Measurements from ENCODE around the gene F3. TPM values are rescaled to one million over a fixed set of nuclear protein-coding genes. Genes with fewer than 3 reads are reported as not detected.
"Not testable (repeated sequence)": the region's sequence is repeated elsewhere in the genome, so short reads cannot be mapped to it uniquely, and the experiment has no call there.

F3 gene
- total and polyA plus RNA-seq, 4 donors: 71.5 to 104 (median 85.2) TPM

- no peak overlapping the region for H3K4me3 ChIP-seq (ENCODE audit: low read depth, low read length)
- no peaks in the 10 kb centered on the region for H3K36me3 ChIP-seq (ENCODE audit: control insufficient read depth, insufficient read depth, low read length)
- H3K27me3 ChIP-seq (ENCODE audit: control insufficient read depth, insufficient read depth, low read length): no peaks in the 10 kb centered on the region
- no peak overlapping the region for H3K27ac ChIP-seq (ENCODE audit: low read depth, low read length)
- no CpG with 5 or more reads among the region's 1 CpG for WGBS (ENCODE audit: insufficient coverage)
- no peak for DNase-seq (ENCODE audit: low read depth in 4 of 6, low spot score in 6 of 6)
- peaks cover 10% of the 10 kb centered on the region for H3K9me3 ChIP-seq (ENCODE audit: control insufficient read depth, insufficient read depth, low read length)
- H3K4me1 ChIP-seq (ENCODE audit: control insufficient read depth, insufficient read depth, low read length): no peaks in the 10 kb centered on the region
These were observed 31.2 kb upstream of the F3 start for GRCh38 chr1:94572780-94573179.

- not testable (repeated sequence) for H3K36me3 ChIP-seq (ENCODE audit: control insufficient read depth, insufficient read depth, low read length); H3K4me1 ChIP-seq (ENCODE audit: control insufficient read depth, insufficient read depth, low read length); H3K27me3 ChIP-seq (ENCODE audit: control insufficient read depth, insufficient read depth, low read length); H3K4me3 ChIP-seq (ENCODE audit: low read depth, low read length); H3K9me3 ChIP-seq (ENCODE audit: control insufficient read depth, insufficient read depth, low read length); DNase-seq (ENCODE audit: low read depth in 4 of 6, low spot score in 6 of 6); H3K27ac ChIP-seq (ENCODE audit: low read depth, low read length)
- WGBS (ENCODE audit: insufficient coverage): 96% methylated on average over 9 of the region's 9 CpGs
These were observed 29.4 kb upstream of the F3 start for GRCh38 chr1:94570965-94571364.

GRCh38 chr1:94568806-94569205 is 27.2 kb upstream of the F3 start:
- H3K4me3 ChIP-seq (ENCODE audit: low read depth, low read length); H3K9me3 ChIP-seq (ENCODE audit: control insufficient read depth, insufficient read depth, low read length); H3K4me1 ChIP-seq (ENCODE audit: control insufficient read depth, insufficient read depth, low read length); H3K27ac ChIP-seq (ENCODE audit: low read depth, low read length); H3K36me3 ChIP-seq (ENCODE audit: control insufficient read depth, insufficient read depth, low read length); H3K27me3 ChIP-seq (ENCODE audit: control insufficient read depth, insufficient read depth, low read length); DNase-seq (ENCODE audit: low read depth in 4 of 6, low spot score in 6 of 6): not testable (repeated sequence)
- WGBS (ENCODE audit: insufficient coverage): 100% methylated on average over 2 of the region's 5 CpGs

GRCh38 chr1:94567975-94568607 is 26.5 kb upstream of the F3 start:
- 100% methylated on average over 1 of the region's 2 CpGs for WGBS (ENCODE audit: insufficient coverage)
- H3K27ac ChIP-seq (ENCODE audit: low read depth, low read length); H3K4me3 ChIP-seq (ENCODE audit: low read depth, low read length); H3K27me3 ChIP-seq (ENCODE audit: control insufficient read depth, insufficient read depth, low read length); H3K9me3 ChIP-seq (ENCODE audit: control insufficient read depth, insufficient read depth, low read length); H3K36me3 ChIP-seq (ENCODE audit: control insufficient read depth, insufficient read depth, low read length); H3K4me1 ChIP-seq (ENCODE audit: control insufficient read depth, insufficient read depth, low read length); DNase-seq (ENCODE audit: low read depth in 4 of 6, low spot score in 6 of 6): not testable (repeated sequence)

DNA sequence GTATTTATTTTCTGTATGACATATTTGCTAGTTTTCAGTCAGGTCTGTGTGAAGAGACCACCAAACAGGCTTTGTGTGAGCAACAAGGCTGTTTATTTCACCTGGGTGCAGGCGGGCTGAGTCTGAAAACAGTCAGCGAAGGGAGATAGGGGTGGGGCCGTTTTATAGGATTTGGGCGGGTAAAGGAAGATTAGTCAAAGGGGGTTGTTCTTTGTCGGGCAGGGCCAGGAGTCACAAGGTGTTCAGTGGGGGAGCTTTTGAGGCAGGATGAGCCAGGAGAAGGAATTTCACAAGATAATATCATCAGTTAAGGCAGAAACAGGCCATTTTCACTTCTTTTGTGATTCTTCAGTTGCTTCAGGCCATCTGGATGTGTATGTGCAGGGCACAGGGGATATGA is 24.9 kb upstream of the F3 start:
- not testable (repeated sequence) for DNase-seq (ENCODE audit: low read depth in 4 of 6, low spot score in 6 of 6); H3K4me3 ChIP-seq (ENCODE audit: low read depth, low read length); H3K27me3 ChIP-seq (ENCODE audit: control insufficient read depth, insufficient read depth, low read length); H3K27ac ChIP-seq (ENCODE audit: low read depth, low read length); H3K9me3 ChIP-seq (ENCODE audit: control insufficient read depth, insufficient read depth, low read length); H3K4me1 ChIP-seq (ENCODE audit: control insufficient read depth, insufficient read depth, low read length); H3K36me3 ChIP-seq (ENCODE audit: control insufficient read depth, insufficient read depth, low read length)
- 72% methylated on average over 5 of the region's 5 CpGs for WGBS (ENCODE audit: insufficient coverage)

DNA sequence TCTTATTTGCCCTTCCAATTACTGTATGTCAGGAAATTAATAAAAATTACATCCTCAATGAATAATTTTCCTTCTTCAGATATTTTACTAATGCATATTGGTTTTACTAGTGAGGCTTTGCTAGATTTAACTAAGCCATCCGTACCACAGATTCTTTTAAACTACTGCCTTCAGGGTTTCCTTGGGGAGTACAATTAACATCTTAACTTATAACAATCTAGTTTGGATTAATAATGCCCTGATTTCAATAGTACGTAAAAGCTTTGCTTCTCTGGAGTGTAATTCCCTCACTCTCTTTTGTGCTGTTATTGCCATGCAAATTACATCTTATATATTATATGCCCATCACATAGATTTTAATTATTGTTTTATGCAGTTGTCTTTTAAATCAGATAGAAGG is 24.3 kb upstream of the F3 start:
- Histone ChIP-seq H3K27ac (ENCODE audit: low read depth, low read length) (no peak overlapping the region), H3K4me3 (ENCODE audit: low read depth, low read length) (no peak overlapping the region), H3K9me3 (ENCODE audit: control insufficient read depth, insufficient read depth, low read length) (no peaks in the 10 kb centered on the region), H3K36me3 (ENCODE audit: control insufficient read depth, insufficient read depth, low read length) (no peaks in the 10 kb centered on the region), H3K27me3 (ENCODE audit: control insufficient read depth, insufficient read depth, low read length) (no peaks in the 10 kb centered on the region), H3K4me1 (ENCODE audit: control insufficient read depth, insufficient read depth, low read length) (no peaks in the 10 kb centered on the region)
- peak in 1 of 6 donors; percentile 55 for DNase-seq (ENCODE audit: low read depth in 4 of 6, low spot score in 6 of 6)
- WGBS (ENCODE audit: insufficient coverage): no CpG with 5 or more reads among the region's 2 CpGs

DNA sequence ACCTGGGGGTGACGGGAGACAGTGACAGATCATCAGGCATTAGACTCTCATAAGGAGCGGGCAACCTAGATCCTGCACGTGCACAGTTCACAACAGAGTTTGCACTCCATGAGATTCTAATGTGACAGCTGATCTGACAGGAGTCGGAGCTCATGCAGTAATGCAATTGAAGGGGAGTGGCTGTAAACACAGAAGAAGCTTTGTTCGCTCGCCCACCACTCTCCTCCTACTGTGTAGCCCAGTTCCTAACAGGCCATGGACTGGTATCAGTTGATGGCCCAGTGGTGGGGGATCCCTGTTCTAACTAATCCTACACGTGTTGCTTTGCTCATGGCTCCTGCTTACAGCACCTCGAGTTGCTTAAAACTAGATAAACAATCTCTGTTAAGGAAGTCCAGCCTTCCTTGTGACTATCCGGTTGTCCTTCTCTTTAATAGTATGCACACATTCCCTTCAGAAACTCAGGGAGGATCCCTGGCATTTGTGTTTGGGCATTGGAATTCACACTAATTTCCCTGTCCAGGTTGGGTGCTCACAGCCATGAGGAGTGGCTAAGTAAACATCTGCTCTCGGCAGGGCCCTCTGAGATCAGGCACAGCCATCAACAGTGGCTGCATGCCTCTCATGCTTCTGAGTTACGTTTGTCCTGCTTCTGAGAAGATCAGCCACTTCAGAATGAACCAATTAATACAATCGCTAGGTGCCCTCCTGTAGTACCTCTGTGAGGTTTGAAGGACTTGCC is 21.1 kb upstream of the F3 start:
- Histone ChIP-seq H3K4me1 (ENCODE audit: control insufficient read depth, insufficient read depth, low read length) (no peaks in the 10 kb centered on the region), H3K27ac (ENCODE audit: low read depth, low read length) (no peak overlapping the region), H3K4me3 (ENCODE audit: low read depth, low read length) (no peak overlapping the region), H3K27me3 (ENCODE audit: control insufficient read depth, insufficient read depth, low read length) (no peaks in the 10 kb centered on the region), H3K9me3 (ENCODE audit: control insufficient read depth, insufficient read depth, low read length) (no peaks in the 10 kb centered on the region), H3K36me3 (ENCODE audit: control insufficient read depth, insufficient read depth, low read length) (no peaks in the 10 kb centered on the region)
- DNase-seq (ENCODE audit: low read depth in 4 of 6, low spot score in 6 of 6): no peak
- WGBS (ENCODE audit: insufficient coverage): 70% methylated on average over 8 of the region's 12 CpGs

DNA sequence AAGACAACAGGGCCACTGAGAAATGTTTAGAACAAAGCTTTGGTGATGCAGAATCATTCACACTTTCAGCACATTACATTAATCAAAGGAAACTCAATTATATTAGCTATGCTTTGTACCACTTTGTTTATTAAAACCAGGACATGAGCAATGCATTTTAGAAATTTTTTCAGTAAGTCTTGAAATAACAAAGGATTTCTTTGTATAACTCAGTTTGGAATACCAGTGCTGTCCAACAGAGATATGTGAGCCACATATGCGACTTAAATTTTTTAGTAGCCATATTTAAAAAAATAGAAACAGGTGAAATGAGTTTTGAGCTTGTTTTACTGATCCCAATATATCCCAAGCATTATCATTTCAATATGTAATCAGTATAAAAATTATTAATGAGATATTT is 18.8 kb upstream of the F3 start:
- no peak for DNase-seq (ENCODE audit: low read depth in 4 of 6, low spot score in 6 of 6)
- H3K27ac ChIP-seq (ENCODE audit: low read depth, low read length): no peak overlapping the region
- H3K4me3 ChIP-seq (ENCODE audit: low read depth, low read length): no peak overlapping the region

GRCh38 chr1:94559921-94560320 is 18.4 kb upstream of the F3 start:
- no peak overlapping the region for H3K4me3 ChIP-seq (ENCODE audit: low read depth, low read length)
- H3K36me3 ChIP-seq (ENCODE audit: control insufficient read depth, insufficient read depth, low read length): no peaks in the 10 kb centered on the region
- no peak for DNase-seq (ENCODE audit: low read depth in 4 of 6, low spot score in 6 of 6)
- H3K27me3 ChIP-seq (ENCODE audit: control insufficient read depth, insufficient read depth, low read length): no peaks in the 10 kb centered on the region
- no CpG with 5 or more reads among the region's 1 CpG for WGBS (ENCODE audit: insufficient coverage)
- H3K9me3 ChIP-seq (ENCODE audit: control insufficient read depth, insufficient read depth, low read length): no peaks in the 10 kb centered on the region
- H3K4me1 ChIP-seq (ENCODE audit: control insufficient read depth, insufficient read depth, low read length): no peaks in the 10 kb centered on the region
- H3K27ac ChIP-seq (ENCODE audit: low read depth, low read length): no peak overlapping the region

More for the DNA sequence above, 18.8 kb upstream of the F3 start:
- no CpG with 5 or more reads among the region's 1 CpG for WGBS (ENCODE audit: insufficient coverage)
- H3K4me1 ChIP-seq (ENCODE audit: control insufficient read depth, insufficient read depth, low read length): no peaks in the 10 kb centered on the region
- H3K27me3 ChIP-seq (ENCODE audit: control insufficient read depth, insufficient read depth, low read length): no peaks in the 10 kb centered on the region
- H3K9me3 ChIP-seq (ENCODE audit: control insufficient read depth, insufficient read depth, low read length): no peaks in the 10 kb centered on the region
- H3K36me3 ChIP-seq (ENCODE audit: control insufficient read depth, insufficient read depth, low read length): no peaks in the 10 kb centered on the region

GRCh38 chr1:94555091-94555490 is 13.5 kb upstream of the F3 start:
- Histone ChIP-seq H3K36me3 (ENCODE audit: control insufficient read depth, insufficient read depth, low read length) (no peaks in the 10 kb centered on the region), H3K27ac (ENCODE audit: low read depth, low read length) (no peak overlapping the region), H3K9me3 (ENCODE audit: control insufficient read depth, insufficient read depth, low read length) (no peaks in the 10 kb centered on the region), H3K4me1 (ENCODE audit: control insufficient read depth, insufficient read depth, low read length) (peaks cover 3% of the 10 kb centered on the region), H3K27me3 (ENCODE audit: control insufficient read depth, insufficient read depth, low read length) (no peaks in the 10 kb centered on the region), H3K4me3 (ENCODE audit: low read depth, low read length) (no peak overlapping the region)
- WGBS (ENCODE audit: insufficient coverage): 96% methylated on average over 4 of the region's 5 CpGs
- no peak for DNase-seq (ENCODE audit: low read depth in 4 of 6, low spot score in 6 of 6)

All from spinal cord (tissue), 10 donors.